AG09309 (cell line): ENCODE results near the gene DMAC2L.

Experiments
- DNase-seq: peaks from one replicate; pipeline ENCODE4 v3.0.0-alpha.2; 2010; ENCODE audit warnings: low read depth
- H3K4me3 ChIP-seq: 2 replicates; pipeline ENCODE4 v1.5.1; 2011; ENCODE audit warnings: mild to moderate bottlenecking, low read depth, low read length, moderate library complexity; ENCODE audit not compliant: control insufficient read depth
- TF ChIP-seq, protein P1 (sequence below): IDR thresholded peaks from 2 replicates; pipeline ENCODE4 v1.5.1; 2011; ENCODE audit warnings: mild to moderate bottlenecking, low read depth, low read length, inconsistent platforms; ENCODE audit not compliant: insufficient read depth, control insufficient read depth; ENCODE audit errors: missing control alignments

Gene DMAC2L

GRCh38 chr14:50319721-50320120, 7.6 kb downstream of the DMAC2L start:
- no peak for DNase-seq
- TF ChIP-seq, protein P1, sequence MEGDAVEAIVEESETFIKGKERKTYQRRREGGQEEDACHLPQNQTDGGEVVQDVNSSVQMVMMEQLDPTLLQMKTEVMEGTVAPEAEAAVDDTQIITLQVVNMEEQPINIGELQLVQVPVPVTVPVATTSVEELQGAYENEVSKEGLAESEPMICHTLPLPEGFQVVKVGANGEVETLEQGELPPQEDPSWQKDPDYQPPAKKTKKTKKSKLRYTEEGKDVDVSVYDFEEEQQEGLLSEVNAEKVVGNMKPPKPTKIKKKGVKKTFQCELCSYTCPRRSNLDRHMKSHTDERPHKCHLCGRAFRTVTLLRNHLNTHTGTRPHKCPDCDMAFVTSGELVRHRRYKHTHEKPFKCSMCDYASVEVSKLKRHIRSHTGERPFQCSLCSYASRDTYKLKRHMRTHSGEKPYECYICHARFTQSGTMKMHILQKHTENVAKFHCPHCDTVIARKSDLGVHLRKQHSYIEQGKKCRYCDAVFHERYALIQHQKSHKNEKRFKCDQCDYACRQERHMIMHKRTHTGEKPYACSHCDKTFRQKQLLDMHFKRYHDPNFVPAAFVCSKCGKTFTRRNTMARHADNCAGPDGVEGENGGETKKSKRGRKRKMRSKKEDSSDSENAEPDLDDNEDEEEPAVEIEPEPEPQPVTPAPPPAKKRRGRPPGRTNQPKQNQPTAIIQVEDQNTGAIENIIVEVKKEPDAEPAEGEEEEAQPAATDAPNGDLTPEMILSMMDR: no peak
- no peak overlapping the region for H3K4me3 ChIP-seq

DNA sequence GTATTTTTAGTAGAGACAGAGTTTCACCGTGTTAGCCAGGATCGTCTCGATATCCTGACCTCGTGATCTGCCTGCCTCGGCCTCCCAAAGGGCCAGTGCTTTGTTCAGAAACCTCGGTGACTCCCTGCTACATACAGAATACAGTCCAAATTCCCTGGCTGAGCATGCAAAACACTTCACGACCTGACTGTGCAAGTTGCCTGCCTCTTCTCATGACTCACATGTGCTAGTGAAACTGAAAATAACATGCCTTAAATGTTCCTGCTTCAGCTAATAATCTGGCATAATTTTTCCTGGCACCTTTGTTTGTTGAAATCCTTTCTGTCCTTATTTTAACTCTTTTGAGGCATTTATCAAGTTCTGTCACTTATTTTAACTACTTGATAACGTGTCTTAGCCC, 8.2 kb downstream of the DMAC2L start:
- DNase-seq: no peak
- TF ChIP-seq, protein P1: no peak
- peak overlapping the region; percentile 3; the same call in 1 of the 2 replicates for H3K4me3 ChIP-seq

DNA sequence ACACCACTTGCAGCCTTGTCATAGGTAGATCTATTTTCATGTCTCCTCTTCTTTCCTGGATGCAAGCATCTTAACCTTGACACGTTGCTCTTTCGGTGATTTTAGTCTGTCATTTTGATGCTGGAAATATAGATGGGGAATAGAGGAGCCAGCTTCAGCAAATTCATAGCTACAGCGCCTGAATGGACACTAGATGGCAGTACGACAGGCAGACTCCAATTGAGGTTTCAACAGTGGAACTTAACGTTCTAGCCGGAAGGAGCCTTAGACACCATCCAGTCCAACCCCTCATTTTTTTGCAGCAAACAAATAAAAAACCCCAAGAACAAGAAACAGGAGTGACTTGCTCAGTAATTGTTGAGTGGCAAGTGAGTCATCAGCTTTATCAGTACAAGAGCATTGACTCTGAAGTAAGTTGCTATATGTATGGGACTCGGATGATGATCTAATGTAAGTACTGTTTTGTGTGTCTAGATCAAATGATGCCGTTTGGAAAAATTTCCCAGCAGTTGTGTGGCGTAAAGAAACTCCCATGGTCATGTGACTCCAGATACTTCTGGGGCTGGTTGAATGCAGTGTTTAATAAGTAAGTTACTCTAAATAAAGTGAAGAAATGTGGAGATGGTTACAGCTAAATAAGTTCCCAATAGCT, 9.0 kb downstream of the DMAC2L start:
- peak overlapping the region; percentile 19 for H3K4me3 ChIP-seq
- TF ChIP-seq, protein P1: peak; percentile 92
- peak; percentile 81 for DNase-seq

GRCh38 chr14:50331596-50331995, 19.5 kb downstream of the DMAC2L start:
- H3K4me3 ChIP-seq: no peak overlapping the region
- no peak for DNase-seq
- TF ChIP-seq, protein P1: no peak

DNA sequence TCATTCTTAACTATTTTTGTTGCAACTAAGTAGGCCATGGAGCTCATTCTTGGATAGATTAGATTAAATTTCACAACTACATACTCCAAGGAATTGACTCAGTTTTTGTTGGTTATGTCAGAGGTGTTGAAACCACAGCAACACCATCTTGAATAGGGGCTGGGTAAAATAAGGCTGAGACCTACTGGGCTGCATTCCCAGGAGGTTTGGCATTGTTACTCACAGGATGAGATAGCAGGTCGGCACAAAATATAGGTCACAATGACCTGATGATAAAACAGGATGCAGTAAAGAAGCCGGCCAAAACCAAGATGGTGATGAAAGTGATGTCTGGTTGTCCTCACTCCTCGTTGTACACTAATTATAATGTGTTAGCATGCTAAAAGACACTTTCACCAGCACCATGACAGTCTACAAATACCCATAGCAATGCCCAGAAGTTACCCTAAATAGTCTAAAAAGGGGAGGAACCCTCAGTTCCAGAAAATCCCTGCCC, 20.9 kb downstream of the DMAC2L start:
- peak; percentile 73 for DNase-seq
- TF ChIP-seq, protein P1: no peak
- no peak overlapping the region for H3K4me3 ChIP-seq

GRCh38 chr14:50334211-50334610, 22.1 kb downstream of the DMAC2L start:
- no peak for DNase-seq
- TF ChIP-seq, protein P1: no peak
- no peak overlapping the region for H3K4me3 ChIP-seq
